Lung microvascular endothelial cell (primary cell): ENCODE data around the gene PNLIPRP1. TPM values are rescaled to one million over a fixed set of nuclear protein-coding genes. Genes with fewer than 3 reads are reported as not detected.

Experiments used
- DNase-seq, 2 donors: peaks; one replicate each; pipeline versions ENCODE4 v3.0.0 to v3.0.0-alpha.2; 2010; ENCODE audit warnings: low read depth in 2 of 2
- total RNA-seq: library from RNA; depleted of rRNA; stranded (reverse); fragments of >200 nt; gene quantifications from 2 replicates; pipeline ENCODE4 v1.2.1, GENCODE V29; 2014

The PNLIPRP1 gene
- total RNA-seq, 1 donor from 2014 or later, result not detected

DNA sequence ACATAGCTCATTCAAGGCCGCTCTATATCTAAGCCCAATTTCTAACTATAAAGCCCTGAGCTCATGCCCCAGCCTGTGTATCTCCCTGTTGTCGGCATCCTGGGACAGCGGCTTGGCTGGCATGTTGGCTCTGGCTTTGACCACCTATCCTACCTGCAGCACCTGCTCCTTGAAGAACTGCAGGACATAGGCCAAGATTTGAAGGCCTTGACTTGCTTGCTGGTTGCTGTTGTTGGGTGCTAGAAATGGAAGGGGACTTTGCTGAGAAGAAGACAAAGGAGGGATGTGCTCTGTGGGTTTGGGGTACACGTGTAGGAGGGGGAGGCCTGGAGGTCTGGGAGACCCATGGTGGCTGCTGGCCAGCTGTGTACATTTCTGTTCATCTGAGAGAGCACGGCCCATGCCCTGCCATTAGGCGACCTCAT lies 41.1 kb downstream of the PNLIPRP1 start:
- no peak for DNase-seq

DNA sequence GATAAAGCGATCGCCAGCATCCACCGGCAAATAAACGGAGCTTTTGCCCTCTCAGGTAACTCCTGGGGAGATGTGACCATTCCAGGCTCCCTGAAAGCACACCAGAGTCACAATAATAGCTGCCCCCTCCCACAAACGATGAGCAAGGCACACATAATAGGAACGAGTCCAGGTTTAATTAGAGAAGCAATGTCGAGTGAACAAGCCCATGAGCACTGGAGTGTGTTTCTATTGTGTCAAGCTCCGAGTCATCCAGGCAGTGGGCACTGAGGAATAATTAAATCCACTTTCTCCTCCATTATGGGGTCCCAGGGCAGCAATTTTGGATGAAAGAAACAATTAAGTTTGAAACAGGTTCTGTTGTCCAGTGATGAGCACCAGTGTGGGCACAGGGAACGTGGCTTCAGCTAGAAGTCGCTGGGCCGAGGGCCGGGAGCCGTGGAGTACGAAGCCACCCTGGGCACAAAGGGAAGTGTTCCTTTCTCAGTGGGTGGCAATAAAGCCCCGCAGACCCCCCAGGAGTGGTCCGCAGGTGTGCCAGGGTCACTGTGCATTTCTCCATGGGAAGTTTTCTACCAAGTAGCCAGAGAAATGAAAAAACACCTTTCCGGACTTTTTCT lies 41.9 kb downstream of the PNLIPRP1 start:
- DNase-seq, result no peak

- no peak for DNase-seq
These were observed 42.4 kb downstream of the PNLIPRP1 start for GRCh38 chr10:116633216-116633600.

- no peak for DNase-seq
These were observed 43.6 kb downstream of the PNLIPRP1 start for GRCh38 chr10:116634126-116634975.

DNA sequence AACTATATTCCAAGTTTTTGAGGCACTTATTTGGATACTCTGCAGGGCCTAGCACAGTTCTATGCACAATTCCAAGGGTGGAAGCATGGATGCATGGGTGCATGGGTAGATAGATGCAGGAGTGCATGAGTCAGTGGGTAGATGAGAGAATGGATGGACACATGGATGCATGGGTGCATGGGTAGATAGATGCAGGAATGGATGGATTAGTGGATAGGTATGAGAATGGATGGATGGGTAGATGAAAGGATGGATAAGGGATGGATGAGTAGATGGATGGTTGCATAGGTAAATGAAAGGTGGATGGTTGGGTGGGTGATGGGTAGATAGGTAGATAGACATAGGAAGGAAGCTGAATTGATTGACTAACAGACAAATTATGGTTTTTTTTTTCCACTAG lies 45.6 kb downstream of the PNLIPRP1 start:
- DNase-seq, result no peak

GRCh38 chr10:116636976-116637375 lies 46.2 kb downstream of the PNLIPRP1 start:
- DNase-seq, result no peak

- DNase-seq, result no peak
These were observed 47.1 kb downstream of the PNLIPRP1 start for GRCh38 chr10:116637830-116638229.

GRCh38 chr10:116646502-116646901 lies 55.7 kb downstream of the PNLIPRP1 start:
- no peak for DNase-seq

DNA sequence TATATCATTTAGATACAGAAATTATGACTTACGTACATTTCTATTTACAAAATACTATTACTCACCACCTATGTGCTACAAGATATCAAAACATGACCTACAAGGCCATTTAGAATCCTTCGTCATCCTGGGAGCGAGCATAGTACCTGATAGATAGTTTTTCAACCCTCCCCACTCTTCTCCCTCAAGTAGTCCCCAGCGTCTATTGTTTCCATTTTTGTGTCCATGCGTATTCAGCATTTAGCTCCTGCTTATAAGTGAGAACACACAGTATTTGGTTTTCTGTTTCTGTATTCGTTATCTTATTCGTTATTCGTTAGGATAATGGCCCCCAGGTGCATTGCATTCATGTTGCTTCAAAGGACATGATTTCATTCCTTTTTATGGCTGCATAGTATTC lies 58.1 kb downstream of the PNLIPRP1 start:
- no peak for DNase-seq

DNA sequence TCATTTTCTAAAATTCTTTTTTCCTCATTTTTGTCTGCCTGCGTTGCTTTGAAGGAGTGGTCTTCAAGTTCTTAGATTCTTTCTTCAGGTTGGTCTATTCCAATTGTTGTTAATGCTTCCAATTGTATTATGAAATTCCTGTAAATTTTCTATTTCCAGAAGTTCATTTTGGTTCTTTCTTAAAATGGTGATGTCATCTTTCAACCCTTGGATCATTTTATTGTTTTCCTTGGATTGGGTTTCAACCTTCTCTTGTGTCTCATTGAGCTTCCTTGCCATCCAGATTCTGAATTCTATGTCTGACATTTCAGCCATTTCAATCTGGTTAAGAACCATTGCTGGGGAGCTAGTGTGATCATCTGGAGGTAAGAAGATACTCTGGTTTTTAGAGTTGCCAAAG lies 63.1 kb downstream of the PNLIPRP1 start:
- DNase-seq, result no peak

GRCh38 chr10:116654816-116655215 lies 64.1 kb downstream of the PNLIPRP1 start:
- no peak for DNase-seq

GRCh38 chr10:116655568-116655967 lies 64.8 kb downstream of the PNLIPRP1 start:
- no peak for DNase-seq

GRCh38 chr10:116656044-116656443 lies 65.3 kb downstream of the PNLIPRP1 start:
- DNase-seq, result no peak

- DNase-seq, result no peak
These were observed 67.2 kb downstream of the PNLIPRP1 start for GRCh38 chr10:116657863-116658551.

Other genes with a start within 250 kb of the PNLIPRP1 start
- not detected in 2 replicates for gene PNLIPRP3, start 163.1 kb upstream of the PNLIPRP1 start, total RNA-seq
- not detected in 2 replicates for gene PNLIP, start 45.0 kb upstream of the PNLIPRP1 start, total RNA-seq
- gene PNLIPRP2, start 30.0 kb downstream of the PNLIPRP1 start, total RNA-seq, result not detected in 2 replicates
- gene HSPA12A, start 151.6 kb downstream of the PNLIPRP1 start, total RNA-seq, result 0.44 and 0.79 TPM in 2 replicates